GM12878 (cell line): ENCODE results near the gene IDI1. TPM values are rescaled to one million over a fixed set of nuclear protein-coding genes. Genes with fewer than 3 reads are reported as not detected.

Experiments used
- ATAC-seq: fragments of 200-7000 bp; cut with Tn5 transposase; 3 replicates; pipeline ENCODE4 v1.9.1; 2020; ENCODE audit warnings: mild to moderate bottlenecking, moderate library complexity
- BruUV-seq: library from RNA; stranded (reverse); fragments of 400-500 nt; replicated peaks from 2 replicates; lab custom pipeline; 2021; lab: Mats Ljungman, UMichigan
- CTCF ChIA-PET: fragments of 300-600 bp; sonication (Branson Sonifier 250); formaldehyde crosslinking; extraction: SDS; loops from one replicate; lab custom pipeline; 2021; ENCODE audit warnings: inconsistent platforms; lab: Yijun Ruan, JAX
- POLR2A ChIA-PET: fragments of 350-600 bp; formaldehyde crosslinking; extraction: SDS; loops from one replicate; lab custom pipeline; 2021; ENCODE audit warnings: inconsistent platforms; lab: Charles Lee
- RAD21 ChIA-PET: fragments of 300-600 bp; sonication (Branson Sonifier 250); formaldehyde crosslinking; loops from one replicate; lab custom pipeline; 2023; ENCODE audit warnings: antibody characterized with exemption; ENCODE audit not compliant: unreplicated experiment; lab: Charles Lee
- SMC1A ChIA-PET: fragments of 300-600 bp; sonication (Branson Sonifier 250); formaldehyde crosslinking; loops from one replicate; lab custom pipeline; 2023; ENCODE audit not compliant: unreplicated experiment, uncharacterized antibody; lab: Charles Lee
- DNase-seq: peaks from one replicate; pipeline ENCODE4 v3.0.0-alpha.2; 2011; ENCODE audit warnings: low read depth, low spot score
- FAIRE-seq: peaks from 3 replicates; lab custom pipeline; 2011; peaks lifted over from hg19 to GRCh38; lab: Jason Lieb, UNC
- H2AFZ ChIP-seq: 2 replicates; pipeline ENCODE4 v1.6.0; 2011; ENCODE audit warnings: low read depth, low read length, control low read depth; ENCODE audit not compliant: control insufficient read depth
- H3K27ac ChIP-seq: 2 replicates; pipeline ENCODE4 v1.5.1; 2011; ENCODE audit warnings: control low read depth; ENCODE audit not compliant: control insufficient read depth, insufficient read depth
- H3K27me3 ChIP-seq, 2 experiments: replicated peaks in 1 of 2; 2 replicates each; pipeline versions ENCODE4 v1.6.0 to v1.6.1; 2011; ENCODE audit warnings: low read length in 1 of 2; ENCODE audit not compliant: control insufficient read depth in 2 of 2, insufficient read depth in 2 of 2
- H3K36me3 ChIP-seq, 2 experiments: 2 replicates each; pipeline ENCODE4 v1.5.1; 2011; ENCODE audit warnings: low read length in 1 of 2; ENCODE audit not compliant: control insufficient read depth in 2 of 2, insufficient read depth in 2 of 2
- H3K4me1 ChIP-seq: 2 replicates; pipeline ENCODE4 v1.6.1; 2011; ENCODE audit warnings: mild to moderate bottlenecking, low read length, moderate library complexity, mixed read lengths; ENCODE audit not compliant: control insufficient read depth, insufficient read depth
- H3K4me2 ChIP-seq: 2 replicates; pipeline ENCODE4 v1.6.0; 2011; ENCODE audit warnings: control low read depth; ENCODE audit not compliant: control insufficient read depth, insufficient read depth
- H3K4me3 ChIP-seq: fragments of 200-600 bp; sonication (generic); 2 replicates; pipeline ENCODE4 v1.5.1; 2016
- H3K79me2 ChIP-seq: 2 replicates; pipeline ENCODE4 v1.6.0; 2011; ENCODE audit warnings: low read length; ENCODE audit not compliant: control insufficient read depth, insufficient read depth
- H3K9ac ChIP-seq: 2 replicates; pipeline ENCODE4 v1.8.0; 2011; ENCODE audit warnings: low read length, control low read depth, mixed read lengths; ENCODE audit not compliant: control insufficient read depth, insufficient read depth
- H3K9me3 ChIP-seq: replicated peaks from 3 replicates; pipeline ENCODE4 v1.5.1; 2011; ENCODE audit warnings: mild to moderate bottlenecking, low read length; ENCODE audit not compliant: control insufficient read depth, insufficient read depth
- H4K20me1 ChIP-seq: 2 replicates; pipeline ENCODE4 v1.6.0; 2011; ENCODE audit not compliant: control insufficient read depth, insufficient read depth
- ATF3 ChIP-seq: IDR thresholded peaks from 2 replicates; pipeline ENCODE4 v1.6.1; 2011; ENCODE audit warnings: low read depth, mild to moderate bottlenecking, low read length, moderate library complexity, borderline replicate concordance; ENCODE audit errors: extremely low read depth
- CHD1 ChIP-seq: IDR thresholded peaks from 2 replicates; pipeline ENCODE4 v1.6.1; 2012; ENCODE audit warnings: low read depth, low read length, improper control_type of control experiment
- CREM ChIP-seq: IDR thresholded peaks from 2 replicates; pipeline ENCODE4 v1.6.1; 2014; ENCODE audit warnings: antibody characterized with exemption, low read depth
- DPF2 ChIP-seq: fragments of 450-650 bp; IDR thresholded peaks from 2 replicates; pipeline ENCODE4 v1.6.1; 2017; ENCODE audit warnings: mild to moderate bottlenecking
- FOXK2 ChIP-seq: fragments of 450-650 bp; IDR thresholded peaks from 2 replicates; pipeline ENCODE4 v1.6.1; 2017; ENCODE audit warnings: mild to moderate bottlenecking, moderate library complexity
- KDM1A ChIP-seq: fragments of 200-600 bp; sonication (generic); IDR thresholded peaks from 2 replicates; pipeline ENCODE4 v1.6.1; 2016; ENCODE audit warnings: borderline replicate concordance
- MLLT1 ChIP-seq: fragments of 450-650 bp; IDR thresholded peaks from 2 replicates; pipeline ENCODE4 v1.6.1; 2016; ENCODE audit warnings: mild to moderate bottlenecking
- MTA3 ChIP-seq: IDR thresholded peaks from 2 replicates; pipeline ENCODE4 v1.6.1; 2012; ENCODE audit warnings: low read length, inconsistent platforms, borderline replicate concordance
- NR2C1 ChIP-seq: fragments of 450-650 bp; IDR thresholded peaks from 2 replicates; pipeline ENCODE4 v1.6.1; 2017; ENCODE audit warnings: antibody characterized with exemption, mild to moderate bottlenecking, moderate library complexity
- RAD21 ChIP-seq: IDR thresholded peaks from 2 replicates; pipeline ENCODE4 v1.6.1; 2011; ENCODE audit warnings: mild to moderate bottlenecking, low read depth, low read length, moderate library complexity; ENCODE audit not compliant: insufficient read depth
- RB1 ChIP-seq: fragments of 450-650 bp; formaldehyde crosslinking; IDR thresholded peaks from 2 replicates; pipeline ENCODE4 v1.6.1; 2017; ENCODE audit warnings: mild to moderate bottlenecking, borderline replicate concordance
- SMARCA5 ChIP-seq: fragments of 450-650 bp; IDR thresholded peaks from 2 replicates; pipeline ENCODE4 v1.6.1; 2017; ENCODE audit warnings: mild to moderate bottlenecking
- SUZ12 ChIP-seq: fragments of 200-600 bp; sonication (generic); IDR thresholded peaks from one replicate; pipeline ENCODE4 v1.6.1; 2018; ENCODE audit warnings: antibody characterized with exemption, mild to moderate bottlenecking; ENCODE audit not compliant: unreplicated experiment
- ZNF207 ChIP-seq: fragments of 450-650 bp; IDR thresholded peaks from 2 replicates; pipeline ENCODE4 v1.6.1; 2014; ENCODE audit warnings: antibody characterized with exemption, mild to moderate bottlenecking, borderline replicate concordance
- ZNF217 ChIP-seq: fragments of 450-650 bp; IDR thresholded peaks from 2 replicates; pipeline ENCODE4 v1.6.1; 2017; ENCODE audit warnings: antibody characterized with exemption, mild to moderate bottlenecking
- ZNF592 ChIP-seq: fragments of 450-650 bp; IDR thresholded peaks from 2 replicates; pipeline ENCODE4 v1.6.1; 2017; ENCODE audit warnings: mild to moderate bottlenecking, moderate library complexity
- WGBS: methylation state at CpG from one replicate; pipeline ENCODE4 v1.1.6; 2016; ENCODE audit warnings: low lambda C conversion rate; ENCODE audit not compliant: insufficient replicate concordance, insufficient coverage; ENCODE audit errors: missing lambda C conversion rate; 5-methylcytosine and 5-hydroxymethylcytosine counted together
- in situ Hi-C: fragments of 300-500 bp; cut with MboI; formaldehyde crosslinking; loops from 9 replicates; pipeline ENCODE4 v1.14.3; 2018; ENCODE audit warnings: mixed read lengths
- intact Hi-C: fragments of 100-400 bp; cut with micrococcal nuclease; formaldehyde crosslinking; loops from one replicate; pipeline ENCODE4 v1.14.2; 2022; ENCODE audit not compliant: unreplicated experiment
- polyA plus RNA-seq, 11 experiments: library from polyadenylated mRNA; depleted of rRNA in 4 of 11; unstranded in 6 of 11; stranded (reverse) in 5 of 11; fragments of >200 nt; fragmentation: Nextera tagmentation in 4 of 11; fragmentation: Illumina TruSeq in 1 of 11; extraction: Ambion mirVana in 4 of 11; extraction: Trizol in 1 of 11; gene quantifications; 1 replicate in 1 of 11; 2 replicates in 10 of 11; pipeline versions ENCODE4 v1.2.1 to v1.2.3, GENCODE V29; 2011 to 2016; ENCODE audit warnings: inconsistent platforms in 2 of 11, missing spikeins in 2 of 11, low read depth in 1 of 11
- total RNA-seq, 4 experiments: library from RNA; depleted of rRNA in 3 of 4; stranded (reverse); fragments of >200 nt in 3 of 4; fragmentation: Illumina TruSeq in 1 of 4; extraction: Trizol in 1 of 4; gene quantifications; 2 replicates each; pipeline versions ENCODE4 v1.2.1 to v1.2.3, GENCODE V29; 2013 to 2021

Gene IDI1
- total and polyA plus RNA-seq, 10 of the 15 experiments (the other 5 are each of a cell fraction or from before 2014, with no cell fraction given) = 85.5 to 223 (median 157) TPM

GRCh38 chr10:1064964-1065247 lies 16.0 kb upstream of the IDI1 start:
- no peaks in the 10 kb centered on the region for H4K20me1 ChIP-seq
- no peaks in the 10 kb centered on the region for H3K27me3 ChIP-seq
- H3K9ac ChIP-seq = no peak overlapping the region
- H3K4me2 ChIP-seq = no peak overlapping the region
- no peak overlapping the region for H3K27ac ChIP-seq
- BruUV-seq = no TSS peak
- peaks cover 0 to 6% of the 10 kb centered on the region in 2 experiments; a peak in 1 of 4 replicates for H3K36me3 ChIP-seq
- H3K4me3 ChIP-seq = no peak overlapping the region
- SMC1A ChIA-PET = interaction anchor here (0.6 to 0.9 kb wide), 2 partner anchors 15 to 142 kb away, joined by 3 to 4 read pairs; no protein-coding TSS in a partner anchor
- intact Hi-C loops (no loop called here), in situ Hi-C loops (no loop called here)
- RAD21 ChIA-PET = no interaction called here
- H3K79me2 ChIP-seq = peaks cover 13% of the 10 kb centered on the region
- H3K9me3 ChIP-seq = no peaks in the 10 kb centered on the region
- H2AFZ ChIP-seq = no peak overlapping the region
- DNase-seq (no peak), FAIRE-seq (no peak), ATAC-seq (no peak)
- H3K4me1 ChIP-seq = peaks cover 10% of the 10 kb centered on the region
- 99% methylated on average over 4 of the region's 4 CpGs for WGBS
- CTCF ChIA-PET = no interaction called here
- TF ChIP-seq MTA3 (no peak), ATF3 (no peak), ZNF207 (no peak), NR2C1 (no peak), MLLT1 (no peak), KDM1A (no peak), SUZ12 (no peak), CREM (no peak), CHD1 (no peak), RB1 (no peak), FOXK2 (no peak), DPF2 (no peak), SMARCA5 (no peak), RAD21 (no peak), ZNF217 (no peak), ZNF592 (no peak)
- POLR2A ChIA-PET = no interaction called here
